PC-9 (cell line): ENCODE data around the gene FUOM. TPM values are rescaled to one million over a fixed set of nuclear protein-coding genes. Genes with fewer than 3 reads are reported as not detected.
"Not testable (repeated sequence)": the region's sequence is repeated elsewhere in the genome, so short reads cannot be mapped to it uniquely, and the experiment has no call there.

Experiments
- BruUV-seq: library from RNA; stranded (reverse); fragments of 400-500 nt; replicated peaks from 2 replicates; lab custom pipeline; 2021; lab: Mats Ljungman, UMichigan
- CTCF ChIA-PET: fragments of 300-600 bp; sonication (Branson Sonifier 250); formaldehyde crosslinking; loops from one replicate; lab custom pipeline; 2022; ENCODE audit warnings: antibody characterized with exemption; lab: Charles Lee
- POLR2A ChIA-PET: fragments of 300-600 bp; sonication (Branson Sonifier 250); formaldehyde crosslinking; loops from one replicate; lab custom pipeline; 2022; ENCODE audit warnings: antibody characterized with exemption; ENCODE audit not compliant: unreplicated experiment; lab: Charles Lee
- DNase-seq, 2 experiments: peaks; one replicate each; pipeline versions ENCODE4 v3.0.0 to v3.0.0-alpha.2; 2015 to 2022; ENCODE audit warnings: mixed read lengths in 1 of 2
- H2AFZ ChIP-seq: fragments of 200-600 bp; sonication (generic); 2 replicates; pipeline ENCODE4 v1.8.1; 2017; ENCODE audit warnings: antibody characterized with exemption
- H3F3A ChIP-seq: fragments of 200-600 bp; sonication (generic); 2 replicates; pipeline ENCODE4 v1.8.1; 2017; ENCODE audit warnings: antibody characterized with exemption, mild to moderate bottlenecking, low read depth; ENCODE audit not compliant: insufficient read depth
- H3K27ac ChIP-seq: fragments of 200-600 bp; sonication (generic); 2 replicates; pipeline ENCODE4 v1.6.1; 2016; ENCODE audit warnings: mixed run types
- H3K27me3 ChIP-seq: fragments of 200-600 bp; sonication (generic); 2 replicates; pipeline ENCODE4 v1.6.1; 2016; ENCODE audit warnings: low read depth, mixed run types; ENCODE audit not compliant: insufficient read depth
- H3K36me3 ChIP-seq: fragments of 200-600 bp; sonication (generic); 2 replicates; pipeline ENCODE4 v1.6.1; 2016; ENCODE audit warnings: low read depth, mixed run types
- H3K4me1 ChIP-seq: fragments of 200-600 bp; sonication (generic); replicated peaks from 2 replicates; pipeline ENCODE4 v1.6.1; 2016; ENCODE audit warnings: mixed run types; ENCODE audit not compliant: insufficient read depth
- H3K4me2 ChIP-seq: fragments of 200-600 bp; sonication (generic); 2 replicates; pipeline ENCODE4 v1.6.1; 2017; ENCODE audit warnings: mixed run types
- H3K4me3 ChIP-seq: fragments of 200-600 bp; sonication (generic); 2 replicates; pipeline ENCODE4 v1.6.1; 2016; ENCODE audit warnings: mixed run types
- H3K79me2 ChIP-seq: fragments of 200-600 bp; sonication (generic); 2 replicates; pipeline ENCODE4 v1.6.1; 2017; ENCODE audit warnings: low read depth, mixed run types
- H3K9me2 ChIP-seq: fragments of 200-600 bp; sonication (generic); 2 replicates; pipeline ENCODE4 v1.8.1; 2017; ENCODE audit warnings: mild to moderate bottlenecking; ENCODE audit not compliant: insufficient read depth
- H3K9me3 ChIP-seq: fragments of 200-600 bp; sonication (generic); 2 replicates; pipeline ENCODE4 v1.8.1; 2016; ENCODE audit warnings: low read depth; ENCODE audit not compliant: insufficient read depth
- H4K20me1 ChIP-seq: fragments of 200-600 bp; sonication (generic); 2 replicates; pipeline ENCODE4 v1.8.1; 2017; ENCODE audit not compliant: insufficient read depth
- EZH2 ChIP-seq: fragments of 200-600 bp; sonication (generic); IDR thresholded peaks from 2 replicates; pipeline ENCODE4 v1.8.0; 2017; ENCODE audit warnings: antibody characterized with exemption, low read depth
- intact Hi-C: fragments of 100-400 bp; cut with micrococcal nuclease; formaldehyde crosslinking; loops from one replicate; pipeline ENCODE4 v1.10.0; 2022; ENCODE audit not compliant: unreplicated experiment
- total RNA-seq: library from RNA; stranded (reverse); gene quantifications from 2 replicates; pipeline ENCODE4 v1.2.3, GENCODE V29; 2021
- TF ChIP-seq, protein P1 (sequence below): fragments of 200-600 bp; sonication (generic); conservative IDR thresholded peaks from 2 replicates; pipeline ENCODE4 v1.6.1; 2017; ENCODE audit warnings: mixed run types, antibody characterized with exemption, mild to moderate bottlenecking, moderate library complexity

The FUOM gene
- total RNA-seq, 1 experiment from 2014 or later = 7.4 TPM

DNA sequence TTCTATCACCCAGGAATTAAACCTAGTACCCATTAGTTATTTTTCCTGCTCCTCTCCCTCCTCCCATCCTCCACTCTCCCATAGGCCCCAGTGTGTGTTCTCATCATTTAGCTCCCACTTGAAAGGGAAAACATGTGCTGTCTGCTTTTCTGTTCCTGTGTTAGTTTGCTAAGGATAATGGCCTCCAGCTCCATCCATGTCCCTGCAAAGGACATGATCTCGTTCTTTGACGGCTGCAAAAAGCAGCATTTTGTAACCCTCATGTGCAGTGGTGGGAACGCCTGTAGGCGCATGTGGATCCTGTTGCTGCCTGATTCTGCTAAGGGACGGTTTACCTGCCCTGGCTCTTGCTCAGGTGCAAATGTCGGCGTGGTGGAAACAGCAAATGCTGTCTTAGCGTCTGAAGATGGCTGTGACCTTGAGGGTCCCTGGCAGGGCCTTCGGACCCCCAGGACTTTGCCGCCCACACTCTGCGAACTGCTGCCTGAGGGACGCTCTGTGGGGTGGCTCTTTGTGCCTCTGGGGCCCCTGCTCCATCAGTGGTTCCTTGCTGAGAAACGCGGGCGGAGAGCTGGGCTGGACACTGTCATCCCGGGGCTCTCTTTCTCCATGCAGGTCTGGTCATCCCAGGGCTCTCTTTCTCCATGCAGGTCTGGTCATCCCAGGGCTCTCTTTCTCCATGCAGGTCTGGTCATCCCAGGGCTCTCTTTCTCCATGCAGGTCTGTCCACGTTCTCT is 30.6 kb upstream of the FUOM start:
- H3K9me2 ChIP-seq = no peaks in the 10 kb centered on the region
- H2AFZ ChIP-seq = no peak overlapping the region

DNA sequence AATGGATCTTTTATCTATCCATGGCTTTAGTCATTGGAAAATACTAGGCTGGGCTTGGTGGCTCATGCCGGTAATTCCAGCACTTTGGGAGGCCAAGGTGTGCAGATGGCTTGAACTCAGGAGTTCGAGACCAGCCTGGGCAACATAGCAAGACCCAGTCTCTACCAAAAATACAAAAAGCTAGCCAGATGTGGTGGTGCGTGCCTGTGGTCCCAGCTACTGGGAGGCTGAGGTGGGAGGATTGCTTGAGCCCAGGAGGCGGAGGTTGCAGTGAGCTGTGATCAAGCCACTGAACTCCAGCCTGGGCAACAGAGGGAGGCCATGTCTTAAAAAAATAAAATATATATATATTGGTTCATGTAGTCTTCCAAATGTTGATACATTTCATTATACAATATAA is 29.1 kb upstream of the FUOM start:
- H3K27ac ChIP-seq, H3K4me3 ChIP-seq, H3F3A ChIP-seq, CTCF ChIA-PET, H4K20me1 ChIP-seq, H3K4me1 ChIP-seq, H3K9me2 ChIP-seq, H3K9me3 ChIP-seq, DNase-seq, H3K79me2 ChIP-seq, H3K27me3 ChIP-seq, intact Hi-C loops, BruUV-seq, H3K4me2 ChIP-seq, POLR2A ChIA-PET, H3K36me3 ChIP-seq, H2AFZ ChIP-seq: not testable (repeated sequence)

More for the DNA sequence above, 30.6 kb upstream of the FUOM start:
- H3K36me3 ChIP-seq = no peaks in the 10 kb centered on the region
- no peak for DNase-seq
- H3K4me3 ChIP-seq = no peak overlapping the region
- H3K4me1 ChIP-seq = peaks cover 1% of the 10 kb centered on the region; the same call in 1 of the 2 replicates
- POLR2A ChIA-PET = interaction anchor here (0.6 kb wide), 1 partner anchor 209 kb away, joined by 3 read pairs; no protein-coding TSS in a partner anchor
- BruUV-seq = no TSS peak
- CTCF ChIA-PET = no interaction called here
- no peaks in the 10 kb centered on the region for H3K27me3 ChIP-seq
- H3K9me3 ChIP-seq = no peaks in the 10 kb centered on the region
- H3K27ac ChIP-seq = no peak overlapping the region
- no peaks in the 10 kb centered on the region for H4K20me1 ChIP-seq
- H3F3A ChIP-seq = peaks cover 15% of the 10 kb centered on the region; the same call in 1 of the 2 replicates
- TF ChIP-seq, protein P1, sequence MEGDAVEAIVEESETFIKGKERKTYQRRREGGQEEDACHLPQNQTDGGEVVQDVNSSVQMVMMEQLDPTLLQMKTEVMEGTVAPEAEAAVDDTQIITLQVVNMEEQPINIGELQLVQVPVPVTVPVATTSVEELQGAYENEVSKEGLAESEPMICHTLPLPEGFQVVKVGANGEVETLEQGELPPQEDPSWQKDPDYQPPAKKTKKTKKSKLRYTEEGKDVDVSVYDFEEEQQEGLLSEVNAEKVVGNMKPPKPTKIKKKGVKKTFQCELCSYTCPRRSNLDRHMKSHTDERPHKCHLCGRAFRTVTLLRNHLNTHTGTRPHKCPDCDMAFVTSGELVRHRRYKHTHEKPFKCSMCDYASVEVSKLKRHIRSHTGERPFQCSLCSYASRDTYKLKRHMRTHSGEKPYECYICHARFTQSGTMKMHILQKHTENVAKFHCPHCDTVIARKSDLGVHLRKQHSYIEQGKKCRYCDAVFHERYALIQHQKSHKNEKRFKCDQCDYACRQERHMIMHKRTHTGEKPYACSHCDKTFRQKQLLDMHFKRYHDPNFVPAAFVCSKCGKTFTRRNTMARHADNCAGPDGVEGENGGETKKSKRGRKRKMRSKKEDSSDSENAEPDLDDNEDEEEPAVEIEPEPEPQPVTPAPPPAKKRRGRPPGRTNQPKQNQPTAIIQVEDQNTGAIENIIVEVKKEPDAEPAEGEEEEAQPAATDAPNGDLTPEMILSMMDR = no peak
- TF ChIP-seq EZH2 = no peak
- no peak overlapping the region for H3K4me2 ChIP-seq
- no peaks in the 10 kb centered on the region for H3K79me2 ChIP-seq
- intact Hi-C loops = no loop called here

DNA sequence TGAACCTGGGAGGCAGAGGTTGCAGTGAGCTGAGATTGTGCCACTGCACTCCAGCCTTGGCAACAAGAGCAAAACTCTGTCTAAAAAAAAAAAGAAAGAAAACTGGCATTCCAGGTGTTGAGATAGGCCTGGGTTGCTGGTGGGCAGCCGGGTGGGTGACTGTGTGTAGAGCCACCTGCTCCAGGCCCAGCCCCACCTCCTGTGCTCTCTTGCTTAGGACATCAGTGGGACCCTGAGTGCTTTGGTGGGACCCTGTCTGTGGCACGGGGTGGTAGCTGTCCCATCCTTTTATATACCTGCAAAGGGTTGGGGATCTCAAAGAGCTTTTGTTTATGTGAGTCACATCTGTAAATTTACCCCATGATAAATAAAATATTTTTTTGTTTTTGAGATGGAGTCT is 27.4 kb upstream of the FUOM start:
- Histone ChIP-seq H3K4me3 (no peak overlapping the region), H3K27me3 (no peaks in the 10 kb centered on the region), H3K36me3 (no peaks in the 10 kb centered on the region), H3K79me2 (no peaks in the 10 kb centered on the region), H3K27ac (no peak overlapping the region), H3K4me1 (no peaks in the 10 kb centered on the region), H3K4me2 (no peak overlapping the region), H3K9me2 (no peaks in the 10 kb centered on the region), H4K20me1 (no peaks in the 10 kb centered on the region), H3K9me3 (no peaks in the 10 kb centered on the region), H3F3A (peaks cover 6% of the 10 kb centered on the region; the same call in 1 of the 2 replicates), H2AFZ (no peak overlapping the region)
- POLR2A ChIA-PET = no interaction called here
- CTCF ChIA-PET = no interaction called here
- intact Hi-C loops = no loop called here
- no peak for DNase-seq
- no TSS peak for BruUV-seq
- TF ChIP-seq, protein P1 = no peak
- TF ChIP-seq EZH2 = no peak
